GM12873 (cell line): ENCODE measurements around the gene PMEL.

ENCODE experiments used
- CTCF ChIP-seq: IDR thresholded peaks from 2 replicates; pipeline ENCODE4 v1.5.1; 2012; ENCODE audit warnings: low read depth, mild to moderate bottlenecking, moderate library complexity, low read length, control low read depth; ENCODE audit not compliant: insufficient read depth; ENCODE audit errors: missing control alignments

Gene PMEL

GRCh38 chr12:55927588-55928502 lies 38.0 kb downstream of the PMEL start, which contains the start of gene PYM1:
Gene PYM1, minus strand, starts transcription at chr12:55927894. Its CDS starts 133 bp downstream, at chr12:55927761.
- TF ChIP-seq CTCF, result no peak

GRCh38 chr12:55926738-55927587 lies 38.9 kb downstream of the PMEL start:
- peak; percentile 75 for TF ChIP-seq CTCF

GRCh38 chr12:55925870-55926737 lies 39.7 kb downstream of the PMEL start:
- TF ChIP-seq CTCF, result no peak

- TF ChIP-seq CTCF, result no peak
Observed at GRCh38 chr12:55925371-55925770, 40.5 kb downstream of the PMEL start.

GRCh38 chr12:55922126-55922525 lies 43.7 kb downstream of the PMEL start:
- no peak for TF ChIP-seq CTCF

- TF ChIP-seq CTCF, result no peak
Observed at GRCh38 chr12:55915482-55915859, 50.4 kb downstream of the PMEL start.
